ENCODE data around the gene NCK1. TPM values are rescaled to one million over a fixed set of nuclear protein-coding genes. Genes with fewer than 3 reads are reported as not detected.

The NCK1 gene
- total RNA-seq, 2 experiments from 2014 or later = 30.4 to 31.9 TPM

DNA sequence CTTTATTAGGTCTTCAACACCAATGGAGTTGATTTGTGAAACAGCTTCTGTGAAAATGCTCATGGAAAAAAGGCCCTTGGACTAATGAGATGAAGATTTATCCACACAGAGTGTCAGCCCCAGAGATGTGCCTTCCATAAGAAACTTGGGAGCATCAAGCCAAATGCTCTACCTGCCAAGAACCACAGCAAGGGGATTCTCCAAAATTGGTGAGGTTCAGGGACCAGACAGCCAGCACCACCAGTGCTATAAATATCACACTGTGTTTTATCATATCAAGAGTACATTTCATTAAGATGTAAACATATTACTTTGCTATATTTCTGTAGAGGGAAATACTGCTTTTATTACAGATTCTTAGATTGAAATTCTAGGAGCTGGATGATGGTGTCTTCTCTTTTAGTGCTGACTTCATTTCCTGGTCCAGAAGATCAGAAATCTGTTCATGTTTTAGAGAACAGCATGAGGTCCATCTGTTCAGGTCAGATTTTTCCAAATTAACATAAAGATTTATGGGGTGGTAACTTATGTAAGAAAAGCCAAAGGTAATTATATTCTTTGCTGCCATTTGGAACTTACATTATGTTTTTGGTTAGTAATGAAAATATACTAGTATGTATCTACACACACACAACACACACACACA is 25.4 kb upstream of the NCK1 start:
- H3K36me3 Mint-ChIP-seq (ENCODE audit: low read depth) = peaks cover 9% of the 10 kb centered on the region
- H3K27me3 Mint-ChIP-seq = peaks cover 5% of the 10 kb centered on the region
- ATAC-seq (no peak), DNase-seq (no peak)
- intact Hi-C loops (cut with DNase I, micrococcal nuclease) = no loop called here
- ChIA-PET CTCF (no interaction called here), POLR2A (no interaction called here)
- H3K4me3 Mint-ChIP-seq = no peak overlapping the region
- H3K27ac Mint-ChIP-seq = no peak overlapping the region
- no peaks in the 10 kb centered on the region for H3K9me3 Mint-ChIP-seq (ENCODE audit: low read depth)
- H3K4me1 Mint-ChIP-seq = peaks cover 16% of the 10 kb centered on the region

DNA sequence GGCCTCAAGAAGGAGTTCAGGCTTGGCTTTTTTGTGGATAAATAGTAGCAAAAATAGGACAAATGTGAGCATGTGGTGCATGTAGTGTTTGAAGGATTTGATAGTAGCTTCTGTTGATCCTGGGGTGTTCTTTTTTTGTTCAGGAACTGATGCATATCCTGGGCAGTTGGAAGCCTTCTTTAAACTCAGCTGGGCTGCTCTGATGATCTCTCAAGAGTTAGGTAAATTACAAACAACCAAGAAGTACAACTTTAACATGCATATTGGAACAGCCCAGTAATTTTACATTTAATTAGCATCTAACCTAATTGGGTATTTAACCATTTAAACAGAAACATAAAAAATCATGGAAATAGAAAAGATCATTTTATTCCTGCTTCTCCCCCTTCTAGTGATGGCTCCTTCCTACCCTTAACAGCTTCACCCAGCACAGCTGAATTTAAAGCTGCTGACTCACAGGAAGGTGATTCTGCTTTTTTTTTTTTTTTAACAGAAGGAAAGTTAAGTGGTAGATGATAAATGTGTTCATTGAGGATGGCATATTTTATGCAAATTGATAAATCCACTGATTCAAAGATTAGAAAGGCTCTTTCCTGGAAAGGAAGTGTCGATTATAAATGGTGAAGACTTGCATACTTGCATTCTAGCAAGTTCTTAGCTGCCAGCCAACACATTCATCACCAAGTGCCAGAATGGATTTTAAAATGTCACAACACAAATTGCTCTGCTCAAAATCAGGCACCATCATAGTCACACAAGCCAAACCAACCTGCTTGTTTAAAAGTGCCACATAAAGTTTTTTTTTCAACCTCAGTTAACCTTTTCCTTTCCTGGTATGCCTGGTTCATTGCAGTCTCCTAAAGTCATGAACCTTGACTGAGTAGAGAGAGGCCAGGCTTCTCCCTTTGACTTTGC is 23.1 kb upstream of the NCK1 start:
- CTCF ChIA-PET = interaction anchor here (0.5 to 1.1 kb wide), 4 partner anchors 20 to 420 kb away, joined by 3 to 4 read pairs (median 4); no protein-coding TSS in a partner anchor
- no peaks in the 10 kb centered on the region for H3K27me3 Mint-ChIP-seq
- peaks cover 19% of the 10 kb centered on the region for H3K36me3 Mint-ChIP-seq (ENCODE audit: low read depth)
- ATAC-seq (peak; percentile 68), DNase-seq (no peak)
- H3K9me3 Mint-ChIP-seq (ENCODE audit: low read depth) = no peaks in the 10 kb centered on the region
- POLR2A ChIA-PET = interaction anchor here (1.4 kb wide), 1 partner anchor 23 kb away, joined by 5 read pairs; the partner anchor contains the start of gene NCK1
- H3K4me3 Mint-ChIP-seq = no peak overlapping the region
- peaks cover 16% of the 10 kb centered on the region for H3K4me1 Mint-ChIP-seq
- intact Hi-C loops (cut with DNase I, micrococcal nuclease) = no loop called here
- H3K27ac Mint-ChIP-seq = peak overlapping the region; percentile 40

DNA sequence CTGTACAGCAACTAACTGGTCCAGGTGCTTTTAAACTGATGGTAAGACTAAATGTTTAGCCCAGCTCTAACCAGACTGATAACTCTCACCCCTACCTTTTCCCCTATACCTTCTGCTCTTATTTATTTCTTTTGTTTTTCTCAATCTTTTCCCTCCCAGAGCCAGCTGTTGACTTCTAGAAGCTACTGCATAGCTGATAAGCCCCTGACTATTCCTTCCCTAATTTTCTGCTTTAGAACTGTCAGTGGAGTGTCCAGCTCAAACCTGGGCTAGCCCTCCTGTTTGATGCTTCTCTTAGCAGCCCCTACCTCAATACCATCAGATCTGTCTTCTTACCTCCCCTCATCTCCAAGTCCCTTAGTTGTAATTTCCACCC is 22.5 kb upstream of the NCK1 start:
- POLR2A ChIA-PET = interaction anchor here (1.4 kb wide), 1 partner anchor 23 kb away, joined by 5 read pairs; the partner anchor contains the start of gene NCK1
- CTCF ChIA-PET = interaction anchor here (0.5 to 1.1 kb wide), 5 partner anchors 19 to 421 kb away, joined by 3 to 4 read pairs (median 4); partner anchors contain the start of gene STAG1
- H3K9me3 Mint-ChIP-seq (ENCODE audit: low read depth) = no peaks in the 10 kb centered on the region
- H3K4me3 Mint-ChIP-seq = no peak overlapping the region
- peaks cover 19% of the 10 kb centered on the region for H3K36me3 Mint-ChIP-seq (ENCODE audit: low read depth)
- H3K4me1 Mint-ChIP-seq = peaks cover 16% of the 10 kb centered on the region
- intact Hi-C loops (cut with DNase I, micrococcal nuclease) = no loop called here
- DNase-seq (no peak), ATAC-seq (no peak)
- peak overlapping the region; percentile 32 for H3K27ac Mint-ChIP-seq
- no peaks in the 10 kb centered on the region for H3K27me3 Mint-ChIP-seq

DNA sequence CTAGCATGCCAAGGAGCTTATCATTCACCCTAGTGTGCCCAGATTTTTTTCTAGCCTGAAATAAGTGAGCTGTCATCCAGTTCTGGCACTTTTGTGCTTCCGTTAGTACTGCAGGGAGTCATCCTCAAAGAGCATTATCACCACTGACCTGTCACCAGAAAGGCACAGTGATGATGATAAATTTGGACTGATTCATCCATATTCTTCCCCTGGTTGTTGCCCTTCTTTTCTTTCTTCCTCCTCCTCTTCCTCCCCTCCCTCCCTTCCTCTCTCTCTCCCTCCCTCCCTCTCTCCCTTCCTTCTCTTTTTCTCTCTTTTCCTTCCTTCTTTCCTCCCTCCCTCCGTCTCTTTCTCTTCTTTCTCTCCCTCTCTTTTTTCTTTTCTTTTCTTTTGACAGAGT is 21.8 kb upstream of the NCK1 start:
- Mint-ChIP-seq H3K9me3 (ENCODE audit: low read depth) (no peaks in the 10 kb centered on the region), H3K36me3 (ENCODE audit: low read depth) (peaks cover 24% of the 10 kb centered on the region), H3K27me3 (no peaks in the 10 kb centered on the region), H3K4me1 (peaks cover 16% of the 10 kb centered on the region), H3K4me3 (no peak overlapping the region), H3K27ac (no peak overlapping the region)
- DNase-seq (no peak), ATAC-seq (no peak)
- ChIA-PET CTCF (interaction anchor here (1.0 to 1.3 kb wide), 4 partner anchors 19 to 264 kb away, joined by 3 to 4 read pairs (median 4); partner anchors contain the start of gene STAG1), POLR2A (interaction anchor here (1.4 kb wide), 1 partner anchor 22 kb away, joined by 5 read pairs; the partner anchor contains the start of gene NCK1)
- intact Hi-C loops (cut with DNase I, micrococcal nuclease) = no loop called here

DNA sequence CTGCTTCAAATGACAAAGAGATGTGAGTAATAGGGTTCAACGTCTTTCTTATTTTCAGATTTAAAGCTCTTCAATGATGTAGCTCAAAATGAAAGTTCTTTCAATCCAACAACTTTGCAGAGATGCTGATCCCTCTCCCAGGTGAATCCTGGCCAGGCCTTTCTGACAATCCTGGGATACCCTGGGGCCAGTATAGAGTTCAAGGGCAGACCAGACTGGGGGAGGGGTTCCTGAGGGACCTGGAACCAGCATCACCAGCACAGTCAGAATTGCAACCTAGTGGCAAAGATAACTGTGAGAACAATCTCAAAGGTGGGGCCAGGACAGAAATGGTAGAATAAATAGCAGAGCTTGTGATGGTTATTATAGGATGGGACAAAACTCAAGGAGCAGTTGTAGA is 19.7 kb upstream of the NCK1 start:
- POLR2A ChIA-PET = no interaction called here
- ATAC-seq = no peak

DNA sequence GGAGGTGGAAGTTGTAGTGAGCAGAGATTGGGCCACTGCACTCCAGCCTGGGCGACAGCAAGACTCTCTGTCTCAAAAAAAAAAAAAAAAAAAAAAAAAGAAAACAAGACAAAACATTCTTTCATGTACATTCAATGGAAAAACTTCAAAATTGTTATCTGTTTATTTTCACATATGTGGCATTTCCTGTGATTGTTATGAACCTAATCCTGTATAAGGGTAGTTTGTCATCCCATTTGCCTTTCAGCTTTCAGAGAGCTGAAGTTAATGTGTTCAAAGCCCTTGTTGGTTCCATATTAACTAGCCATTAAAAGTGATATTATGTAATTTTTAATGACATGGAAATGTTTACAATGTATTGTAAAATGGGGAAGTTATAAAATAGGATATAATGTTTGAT is 17.3 kb upstream of the NCK1 start:
- intact Hi-C loops (cut with DNase I, micrococcal nuclease) = no loop called here
- ChIA-PET CTCF (no interaction called here), POLR2A (interaction anchor here (0.7 kb wide), 1 partner anchor 80 kb away, joined by 4 read pairs; no protein-coding TSS in a partner anchor)
- DNase-seq = no peak
- no peaks in the 10 kb centered on the region for H3K27me3 Mint-ChIP-seq
- peaks cover 4% of the 10 kb centered on the region for H3K4me1 Mint-ChIP-seq
- H3K9me3 Mint-ChIP-seq (ENCODE audit: low read depth) = no peaks in the 10 kb centered on the region
- H3K36me3 Mint-ChIP-seq (ENCODE audit: low read depth) = peaks cover 23% of the 10 kb centered on the region
- no peak overlapping the region for H3K27ac Mint-ChIP-seq
- H3K4me3 Mint-ChIP-seq = no peak overlapping the region
- ATAC-seq = no peak

More for the DNA sequence above, 19.7 kb upstream of the NCK1 start:
- DNase-seq = no peak
- no peak overlapping the region for H3K4me3 Mint-ChIP-seq
- no peaks in the 10 kb centered on the region for H3K9me3 Mint-ChIP-seq (ENCODE audit: low read depth)
- peaks cover 16% of the 10 kb centered on the region for H3K4me1 Mint-ChIP-seq
- peaks cover 28% of the 10 kb centered on the region for H3K36me3 Mint-ChIP-seq (ENCODE audit: low read depth)
- no peaks in the 10 kb centered on the region for H3K27me3 Mint-ChIP-seq
- no peak overlapping the region for H3K27ac Mint-ChIP-seq
- CTCF ChIA-PET = interaction anchor here (0.7 to 0.9 kb wide), 2 partner anchors 91 to 451 kb away, joined by 3 read pairs; no protein-coding TSS in a partner anchor
- intact Hi-C loops (cut with DNase I, micrococcal nuclease) = no loop called here

DNA sequence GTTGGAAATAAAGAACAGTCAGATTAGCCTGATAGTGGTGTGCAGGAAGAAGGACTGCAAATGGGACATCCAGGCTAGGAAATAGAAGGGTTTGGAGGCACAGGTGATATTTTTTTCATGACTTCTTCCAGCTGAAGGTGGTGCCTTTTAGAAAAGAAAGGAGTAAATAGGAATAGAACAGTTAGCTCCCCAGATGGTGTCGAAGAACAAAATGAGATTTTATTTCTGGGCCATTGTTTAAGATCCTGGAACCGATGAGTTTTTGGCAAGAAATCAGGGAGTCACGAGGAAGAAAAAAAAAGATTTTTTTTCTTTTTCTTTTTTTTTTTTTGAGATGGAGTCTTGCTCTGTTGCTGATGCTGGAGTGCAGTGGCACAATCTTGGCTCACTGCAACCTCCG is 9.8 kb upstream of the NCK1 start:
- no peak overlapping the region for H3K27ac Mint-ChIP-seq
- CTCF ChIA-PET = no interaction called here
- H3K4me1 Mint-ChIP-seq = peaks cover 4% of the 10 kb centered on the region
- POLR2A ChIA-PET = interaction anchor here (0.7 to 0.8 kb wide), 2 partner anchors 10 to 1314 kb away, joined by 3 read pairs; partner anchors contain the start of gene NCK1
- peaks cover 34% of the 10 kb centered on the region for H3K36me3 Mint-ChIP-seq (ENCODE audit: low read depth)
- H3K4me3 Mint-ChIP-seq = no peak overlapping the region
- DNase-seq = no peak
- ATAC-seq = no peak
- intact Hi-C loops (cut with DNase I, micrococcal nuclease) = no loop called here
- no peaks in the 10 kb centered on the region for H3K27me3 Mint-ChIP-seq
- H3K9me3 Mint-ChIP-seq (ENCODE audit: low read depth) = no peaks in the 10 kb centered on the region

DNA sequence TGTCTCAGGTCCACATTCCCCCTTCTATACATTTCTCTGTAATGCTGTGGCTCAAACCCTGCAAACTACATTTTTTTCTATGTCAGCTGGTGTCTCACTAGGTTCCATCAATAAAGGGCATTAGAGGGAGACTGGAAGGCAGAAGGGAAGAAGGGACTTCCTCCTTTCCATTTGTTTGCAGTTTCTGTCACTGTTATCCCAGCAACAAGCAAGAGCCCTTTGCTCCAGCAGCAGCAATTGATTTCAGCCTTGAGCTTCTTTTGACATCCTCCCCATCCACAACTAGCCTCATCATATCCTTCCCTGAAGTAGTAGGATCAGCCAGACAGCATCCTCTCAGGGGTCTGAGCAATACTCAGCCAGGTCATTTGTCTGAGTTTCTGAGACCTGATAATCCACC is 5.3 kb upstream of the NCK1 start:
- peaks cover 39% of the 10 kb centered on the region for H3K36me3 Mint-ChIP-seq (ENCODE audit: low read depth)
- H3K27me3 Mint-ChIP-seq = no peaks in the 10 kb centered on the region
- CTCF ChIA-PET = interaction anchor here (1.2 kb wide), 1 partner anchor 95 kb away, joined by 3 read pairs; no protein-coding TSS in a partner anchor
- DNase-seq (no peak), ATAC-seq (no peak)
- intact Hi-C loops (cut with DNase I, micrococcal nuclease) = no loop called here
- H3K9me3 Mint-ChIP-seq (ENCODE audit: low read depth) = no peaks in the 10 kb centered on the region
- H3K4me3 Mint-ChIP-seq = no peak overlapping the region
- POLR2A ChIA-PET = no interaction called here
- peaks cover 24% of the 10 kb centered on the region for H3K4me1 Mint-ChIP-seq
- no peak overlapping the region for H3K27ac Mint-ChIP-seq

DNA sequence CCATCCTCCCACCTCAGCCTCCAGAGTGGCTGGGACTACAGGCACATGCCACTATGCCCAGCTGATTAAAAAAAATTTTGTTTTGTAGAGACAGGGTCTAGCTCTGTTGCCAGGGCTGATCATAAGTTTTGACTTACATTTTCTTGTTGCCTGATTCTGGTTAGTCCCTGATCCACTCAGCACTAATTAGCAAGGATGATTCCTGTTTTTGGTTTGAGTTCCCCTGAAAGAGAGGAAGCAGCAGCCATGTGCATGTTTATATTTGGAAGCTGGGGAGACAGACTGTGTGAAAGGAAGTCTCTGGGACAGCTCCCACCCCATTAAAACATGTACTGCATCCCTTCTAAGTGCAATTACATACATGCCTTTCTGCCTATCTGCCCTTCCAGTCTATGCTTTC is 3.6 kb upstream of the NCK1 start:
- ChIA-PET POLR2A (no interaction called here), CTCF (interaction anchor here (0.8 to 1.6 kb wide), 3 partner anchors 19 to 156 kb away, joined by 3 to 4 read pairs (median 4); no protein-coding TSS in a partner anchor)
- H3K9me3 Mint-ChIP-seq (ENCODE audit: low read depth) = no peaks in the 10 kb centered on the region
- peaks cover 37% of the 10 kb centered on the region for H3K36me3 Mint-ChIP-seq (ENCODE audit: low read depth)
- DNase-seq (no peak), ATAC-seq (no peak)
- peaks cover 27% of the 10 kb centered on the region for H3K4me1 Mint-ChIP-seq
- H3K27ac Mint-ChIP-seq = no peak overlapping the region
- H3K27me3 Mint-ChIP-seq = no peaks in the 10 kb centered on the region
- intact Hi-C loops (cut with DNase I, micrococcal nuclease) = no loop called here
- no peak overlapping the region for H3K4me3 Mint-ChIP-seq

DNA sequence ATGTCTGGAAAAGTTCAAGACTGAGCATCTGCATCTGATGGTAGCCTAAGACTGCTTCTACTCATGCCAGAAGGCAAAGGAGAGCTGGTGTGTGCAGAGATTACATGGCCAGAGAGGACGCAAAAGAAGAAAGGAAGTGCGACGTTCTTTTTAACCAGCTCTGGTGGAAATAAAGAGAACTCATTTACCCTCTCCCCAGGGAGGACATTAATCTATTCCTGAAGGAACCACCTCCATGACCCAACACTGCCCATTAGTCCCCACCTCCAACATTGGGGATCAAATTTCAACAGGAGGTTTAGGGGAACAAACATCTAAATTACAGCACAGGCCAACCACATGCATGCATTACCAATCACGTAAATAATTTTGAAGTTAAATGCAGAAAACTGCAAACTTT is 1.5 kb upstream of the NCK1 start:
- H3K27me3 Mint-ChIP-seq = no peaks in the 10 kb centered on the region
- POLR2A ChIA-PET = interaction anchor here (0.6 to 4.5 kb wide), 3 partner anchors 29 to 130 kb away, joined by 3 to 46 read pairs (median 3); partner anchors contain the start of gene STAG1
- H3K4me3 Mint-ChIP-seq = peak overlapping the region; percentile 96
- CTCF ChIA-PET = interaction anchor here (0.6 to 2.8 kb wide), 7 partner anchors 43 to 153 kb away, joined by 3 to 21 read pairs (median 3); partner anchors contain the start of genes SLC35G2 and STAG1
- peaks cover 33% of the 10 kb centered on the region for H3K36me3 Mint-ChIP-seq (ENCODE audit: low read depth)
- H3K9me3 Mint-ChIP-seq (ENCODE audit: low read depth) = no peaks in the 10 kb centered on the region
- DNase-seq = no peak
- H3K4me1 Mint-ChIP-seq = peaks cover 30% of the 10 kb centered on the region
- intact Hi-C loops (cut with DNase I, micrococcal nuclease) = loop anchor here (5.0 to 10.0 kb wide), 7 partner anchors 42 to 1972 kb away; partner anchors contain the start of genes ARMC8 (in 1 of the 2), PCCB (in 1 of the 2), PIK3CB (in 1 of the 2) and PPP2R3A (in 1 of the 2)
- peak overlapping the region; percentile 98 for H3K27ac Mint-ChIP-seq
- ATAC-seq = no peak

Measured in activated CD4-positive, alpha-beta T cell treated with anti-CD3 and anti-CD28 coated beads for 36 hours (primary cell).